Measurements from ENCODE around the gene KANSL1. TPM values are rescaled to one million over a fixed set of nuclear protein-coding genes. Genes with fewer than 3 reads are reported as not detected.
"Not testable (repeated sequence)": the region's sequence is repeated elsewhere in the genome, so short reads cannot be mapped to it uniquely, and the experiment has no call there.

KANSL1 gene
- total RNA-seq, 1 donor from 2014 or later, result 102 TPM

DNA sequence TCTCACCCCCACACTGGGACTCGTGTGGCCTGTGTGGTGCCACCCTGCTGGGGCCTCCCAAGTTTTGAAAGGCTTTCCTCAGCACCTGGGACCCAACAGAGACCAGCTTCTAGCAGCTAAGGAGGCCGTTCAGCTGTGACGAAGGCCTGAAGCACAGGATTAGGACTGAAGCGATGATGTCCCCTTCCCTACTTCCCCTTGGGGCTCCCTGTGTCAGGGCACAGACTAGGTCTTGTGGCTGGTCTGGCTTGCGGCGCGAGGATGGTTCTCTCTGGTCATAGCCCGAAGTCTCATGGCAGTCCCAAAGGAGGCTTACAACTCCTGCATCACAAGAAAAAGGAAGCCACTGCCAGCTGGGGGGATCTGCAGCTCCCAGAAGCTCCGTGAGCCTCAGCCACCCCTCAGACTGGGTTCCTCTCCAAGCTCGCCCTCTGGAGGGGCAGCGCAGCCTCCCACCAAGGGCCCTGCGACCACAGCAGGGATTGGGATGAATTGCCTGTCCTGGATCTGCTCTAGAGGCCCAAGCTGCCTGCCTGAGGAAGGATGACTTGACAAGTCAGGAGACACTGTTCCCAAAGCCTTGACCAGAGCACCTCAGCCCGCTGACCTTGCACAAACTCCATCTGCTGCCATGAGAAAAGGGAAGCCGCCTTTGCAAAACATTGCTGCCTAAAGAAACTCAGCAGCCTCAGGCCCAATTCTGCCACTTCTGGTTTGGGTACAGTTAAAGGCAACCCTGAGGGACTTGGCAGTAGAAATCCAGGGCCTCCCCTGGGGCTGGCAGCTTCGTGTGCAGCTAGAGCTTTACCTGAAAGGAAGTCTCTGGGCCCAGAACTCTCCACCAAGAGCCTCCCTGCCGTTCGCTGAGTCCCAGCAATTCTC, 166.8 kb downstream of the KANSL1 start:
- Mint-ChIP-seq H3K4me1 (ENCODE audit: unreplicated experiment) (peaks cover 3% of the 10 kb centered on the region), H3K36me3 (ENCODE audit: unreplicated experiment) (peaks cover 41% of the 10 kb centered on the region), H3K4me3 (ENCODE audit: unreplicated experiment) (no peak overlapping the region), H3K9me3 (ENCODE audit: unreplicated experiment) (no peaks in the 10 kb centered on the region), H3K27me3 (ENCODE audit: unreplicated experiment) (no peaks in the 10 kb centered on the region), H3K27ac (ENCODE audit: unreplicated experiment) (no peak overlapping the region)
- no peak for TF ChIP-seq CTCF (IDR thresholded peaks at IDR 0.05)
- no peak for DNase-seq (ENCODE audit: extremely low spot score, unreplicated experiment)

GRCh38 chr17:46025510-46026165, 167.6 kb downstream of the KANSL1 start:
- TF ChIP-seq CTCF (IDR thresholded peaks at IDR 0.05), result no peak
- Mint-ChIP-seq H3K4me1 (ENCODE audit: unreplicated experiment) (peaks cover 3% of the 10 kb centered on the region), H3K4me3 (ENCODE audit: unreplicated experiment) (no peak overlapping the region), H3K9me3 (ENCODE audit: unreplicated experiment) (no peaks in the 10 kb centered on the region), H3K27ac (ENCODE audit: unreplicated experiment) (no peak overlapping the region), H3K36me3 (ENCODE audit: unreplicated experiment) (peaks cover 33% of the 10 kb centered on the region), H3K27me3 (ENCODE audit: unreplicated experiment) (no peaks in the 10 kb centered on the region)
- no peak for DNase-seq (ENCODE audit: extremely low spot score, unreplicated experiment)

DNA sequence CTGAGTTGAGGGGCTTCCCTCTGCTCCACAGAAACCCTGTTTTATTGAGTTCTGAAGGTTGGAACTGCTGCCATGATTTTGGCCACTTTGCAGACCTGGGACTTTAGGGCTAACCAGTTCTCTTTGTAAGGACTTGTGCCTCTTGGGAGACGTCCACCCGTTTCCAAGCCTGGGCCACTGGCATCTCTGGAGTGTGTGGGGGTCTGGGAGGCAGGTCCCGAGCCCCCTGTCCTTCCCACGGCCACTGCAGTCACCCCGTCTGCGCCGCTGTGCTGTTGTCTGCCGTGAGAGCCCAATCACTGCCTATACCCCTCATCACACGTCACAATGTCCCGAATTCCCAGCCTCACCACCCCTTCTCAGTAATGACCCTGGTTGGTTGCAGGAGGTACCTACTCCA, 168.2 kb downstream of the KANSL1 start:
- H3K27ac Mint-ChIP-seq (ENCODE audit: unreplicated experiment), result no peak overlapping the region

DNA sequence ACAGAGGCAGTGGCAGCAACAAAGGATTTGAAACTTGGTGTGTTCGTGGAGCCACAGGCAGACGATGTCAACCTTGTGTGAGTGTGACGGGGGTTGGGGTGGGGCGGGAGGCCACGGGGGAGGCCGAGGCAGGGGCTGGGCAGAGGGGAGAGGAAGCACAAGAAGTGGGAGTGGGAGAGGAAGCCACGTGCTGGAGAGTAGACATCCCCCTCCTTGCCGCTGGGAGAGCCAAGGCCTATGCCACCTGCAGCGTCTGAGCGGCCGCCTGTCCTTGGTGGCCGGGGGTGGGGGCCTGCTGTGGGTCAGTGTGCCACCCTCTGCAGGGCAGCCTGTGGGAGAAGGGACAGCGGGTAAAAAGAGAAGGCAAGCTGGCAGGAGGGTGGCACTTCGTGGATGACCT, 168.6 kb downstream of the KANSL1 start:
- TF ChIP-seq CTCF (IDR thresholded peaks at IDR 0.05), result no peak
- Mint-ChIP-seq H3K4me3 (ENCODE audit: unreplicated experiment) (no peak overlapping the region), H3K27ac (ENCODE audit: unreplicated experiment) (no peak overlapping the region), H3K36me3 (ENCODE audit: unreplicated experiment) (peaks cover 26% of the 10 kb centered on the region), H3K9me3 (ENCODE audit: unreplicated experiment) (no peaks in the 10 kb centered on the region), H3K27me3 (ENCODE audit: unreplicated experiment) (no peaks in the 10 kb centered on the region), H3K4me1 (ENCODE audit: unreplicated experiment) (peaks cover 3% of the 10 kb centered on the region)
- no peak for DNase-seq (ENCODE audit: extremely low spot score, unreplicated experiment)

More for the DNA sequence above, 168.2 kb downstream of the KANSL1 start:
- no peak for TF ChIP-seq CTCF (IDR thresholded peaks at IDR 0.05)
- H3K4me1 Mint-ChIP-seq (ENCODE audit: unreplicated experiment), result peaks cover 3% of the 10 kb centered on the region
- DNase-seq (ENCODE audit: extremely low spot score, unreplicated experiment), result no peak
- H3K36me3 Mint-ChIP-seq (ENCODE audit: unreplicated experiment), result peaks cover 27% of the 10 kb centered on the region
- H3K27me3 Mint-ChIP-seq (ENCODE audit: unreplicated experiment), result no peaks in the 10 kb centered on the region
- no peaks in the 10 kb centered on the region for H3K9me3 Mint-ChIP-seq (ENCODE audit: unreplicated experiment)
- H3K4me3 Mint-ChIP-seq (ENCODE audit: unreplicated experiment), result no peak overlapping the region

GRCh38 chr17:46023783-46024388, 169.3 kb downstream of the KANSL1 start:
- Mint-ChIP-seq H3K36me3 (ENCODE audit: unreplicated experiment) (peaks cover 19% of the 10 kb centered on the region), H3K4me1 (ENCODE audit: unreplicated experiment) (peaks cover 3% of the 10 kb centered on the region), H3K9me3 (ENCODE audit: unreplicated experiment) (no peaks in the 10 kb centered on the region), H3K4me3 (ENCODE audit: unreplicated experiment) (no peak overlapping the region), H3K27me3 (ENCODE audit: unreplicated experiment) (no peaks in the 10 kb centered on the region), H3K27ac (ENCODE audit: unreplicated experiment) (no peak overlapping the region)
- DNase-seq (ENCODE audit: extremely low spot score, unreplicated experiment), result no peak
- no peak for TF ChIP-seq CTCF (IDR thresholded peaks at IDR 0.05)

DNA sequence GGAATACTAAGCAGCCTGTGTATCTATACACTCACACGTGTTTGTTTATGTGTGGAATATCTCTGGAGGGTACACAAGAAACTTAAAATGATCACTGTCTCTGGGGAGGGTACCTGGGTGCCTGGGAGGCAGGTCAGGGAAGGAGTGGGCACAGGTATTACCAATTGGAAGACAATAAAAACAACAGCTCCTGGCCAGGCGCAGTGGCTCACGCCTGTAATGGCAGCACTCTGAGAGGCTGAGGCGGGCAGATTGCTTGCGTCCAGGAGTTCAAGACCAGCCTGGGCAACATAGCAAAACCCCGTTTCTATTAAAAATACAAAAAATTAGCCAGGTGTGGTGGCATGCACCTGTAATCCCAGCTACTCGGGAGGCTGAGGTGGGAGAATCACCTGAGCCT, 169.9 kb downstream of the KANSL1 start:
- not testable (repeated sequence) for H3K4me3 Mint-ChIP-seq (ENCODE audit: unreplicated experiment); DNase-seq (ENCODE audit: extremely low spot score, unreplicated experiment); H3K9me3 Mint-ChIP-seq (ENCODE audit: unreplicated experiment); H3K27ac Mint-ChIP-seq (ENCODE audit: unreplicated experiment); H3K4me1 Mint-ChIP-seq (ENCODE audit: unreplicated experiment); H3K27me3 Mint-ChIP-seq (ENCODE audit: unreplicated experiment)
- peaks cover 16% of the 10 kb centered on the region for H3K36me3 Mint-ChIP-seq (ENCODE audit: unreplicated experiment)

All from osteocyte (in vitro differentiated cells).